ENCODE results near the gene MICAL2. TPM values are rescaled to one million over a fixed set of nuclear protein-coding genes. Genes with fewer than 3 reads are reported as not detected.

Gene MICAL2
- total RNA-seq, 1 donor from 2014 or later: 10.0 TPM

DNA sequence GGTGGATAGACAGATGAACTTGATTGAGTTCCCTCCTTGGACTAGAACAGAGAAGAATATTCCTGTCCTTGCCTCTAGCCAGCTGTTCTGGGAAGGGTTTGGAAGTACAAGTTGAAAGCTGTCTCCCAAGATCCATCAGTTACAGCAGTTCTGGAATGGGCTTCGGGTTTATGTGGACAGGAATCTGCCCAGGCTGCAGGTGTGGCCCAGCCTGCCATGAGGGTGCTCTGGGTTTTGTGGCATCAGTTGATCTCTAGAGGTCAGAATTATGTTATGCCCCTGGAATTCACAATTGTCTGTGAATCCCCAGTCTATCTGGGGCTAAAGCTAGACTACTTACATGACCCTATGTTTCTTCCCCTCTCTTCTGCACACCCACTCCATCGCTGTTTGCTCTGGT is 4.9 kb upstream of the MICAL2 start:
- DNase-seq (ENCODE audit: low spot score, unreplicated experiment): no peak
- Mint-ChIP-seq H3K4me1 (ENCODE audit: low read depth) (peaks cover 10% of the 10 kb centered on the region), H3K4me3 (ENCODE audit: low read depth) (no peak overlapping the region), H3K27me3 (peaks cover 61% of the 10 kb centered on the region), H3K27ac (no peak overlapping the region), H3K9me3 (ENCODE audit: low read depth) (no peaks in the 10 kb centered on the region), H3K36me3 (ENCODE audit: insufficient read depth) (no peaks in the 10 kb centered on the region)
- TF ChIP-seq, protein P1, sequence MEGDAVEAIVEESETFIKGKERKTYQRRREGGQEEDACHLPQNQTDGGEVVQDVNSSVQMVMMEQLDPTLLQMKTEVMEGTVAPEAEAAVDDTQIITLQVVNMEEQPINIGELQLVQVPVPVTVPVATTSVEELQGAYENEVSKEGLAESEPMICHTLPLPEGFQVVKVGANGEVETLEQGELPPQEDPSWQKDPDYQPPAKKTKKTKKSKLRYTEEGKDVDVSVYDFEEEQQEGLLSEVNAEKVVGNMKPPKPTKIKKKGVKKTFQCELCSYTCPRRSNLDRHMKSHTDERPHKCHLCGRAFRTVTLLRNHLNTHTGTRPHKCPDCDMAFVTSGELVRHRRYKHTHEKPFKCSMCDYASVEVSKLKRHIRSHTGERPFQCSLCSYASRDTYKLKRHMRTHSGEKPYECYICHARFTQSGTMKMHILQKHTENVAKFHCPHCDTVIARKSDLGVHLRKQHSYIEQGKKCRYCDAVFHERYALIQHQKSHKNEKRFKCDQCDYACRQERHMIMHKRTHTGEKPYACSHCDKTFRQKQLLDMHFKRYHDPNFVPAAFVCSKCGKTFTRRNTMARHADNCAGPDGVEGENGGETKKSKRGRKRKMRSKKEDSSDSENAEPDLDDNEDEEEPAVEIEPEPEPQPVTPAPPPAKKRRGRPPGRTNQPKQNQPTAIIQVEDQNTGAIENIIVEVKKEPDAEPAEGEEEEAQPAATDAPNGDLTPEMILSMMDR (IDR thresholded peaks at IDR 0.05; ENCODE audit: unreplicated experiment): no peak

DNA sequence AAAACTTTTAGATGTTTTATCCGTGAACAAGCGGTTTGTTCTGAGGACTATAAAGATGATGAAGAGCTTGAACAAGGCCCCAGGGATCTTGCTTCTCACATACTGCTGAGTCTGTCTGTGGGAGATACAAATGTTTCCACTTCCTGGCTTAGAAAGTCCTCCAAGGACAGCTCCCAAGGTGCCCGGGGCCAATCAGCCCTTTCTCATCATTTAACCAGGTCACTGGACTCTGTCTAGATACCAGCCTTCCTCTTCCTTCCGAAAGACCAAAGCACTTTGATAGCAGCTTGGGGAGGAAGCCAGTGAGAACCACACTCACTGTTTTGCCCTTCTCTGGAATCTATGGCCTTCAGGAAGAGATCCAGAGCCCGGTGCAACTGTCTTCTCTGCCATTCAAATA is 4.3 kb upstream of the MICAL2 start:
- H3K27ac Mint-ChIP-seq: no peak overlapping the region
- no peak overlapping the region for H3K4me3 Mint-ChIP-seq (ENCODE audit: low read depth)
- no peak for DNase-seq (ENCODE audit: low spot score, unreplicated experiment)
- H3K9me3 Mint-ChIP-seq (ENCODE audit: low read depth): no peaks in the 10 kb centered on the region
- no peaks in the 10 kb centered on the region for H3K36me3 Mint-ChIP-seq (ENCODE audit: insufficient read depth)
- H3K4me1 Mint-ChIP-seq (ENCODE audit: low read depth): peaks cover 10% of the 10 kb centered on the region
- TF ChIP-seq, protein P1 (IDR thresholded peaks at IDR 0.05; ENCODE audit: unreplicated experiment): no peak
- peaks cover 60% of the 10 kb centered on the region for H3K27me3 Mint-ChIP-seq

DNA sequence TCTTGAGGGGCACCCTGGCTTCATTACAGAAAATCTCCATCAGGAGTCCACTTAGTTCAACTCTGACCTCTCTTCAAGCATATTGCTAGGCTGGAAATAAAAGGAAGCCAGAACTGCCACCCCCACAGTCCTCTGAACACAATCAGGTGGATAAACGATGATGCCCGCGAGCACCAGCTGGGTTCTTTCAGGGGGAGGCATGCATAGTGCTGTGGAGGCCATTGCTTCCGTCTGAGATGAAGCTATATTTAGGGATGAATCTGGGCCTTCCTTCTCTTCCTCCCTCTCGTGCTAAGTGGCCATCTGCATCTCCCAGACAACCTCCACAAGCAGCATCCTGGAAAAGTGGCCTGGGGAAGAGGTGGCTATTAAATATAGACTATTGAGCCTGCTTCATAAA is 3.9 kb upstream of the MICAL2 start:
- Mint-ChIP-seq H3K27ac (no peak overlapping the region), H3K4me1 (ENCODE audit: low read depth) (peaks cover 7% of the 10 kb centered on the region), H3K36me3 (ENCODE audit: insufficient read depth) (no peaks in the 10 kb centered on the region), H3K9me3 (ENCODE audit: low read depth) (no peaks in the 10 kb centered on the region), H3K27me3 (peaks cover 61% of the 10 kb centered on the region), H3K4me3 (ENCODE audit: low read depth) (no peak overlapping the region)
- TF ChIP-seq, protein P1 (IDR thresholded peaks at IDR 0.05; ENCODE audit: unreplicated experiment): no peak
- DNase-seq (ENCODE audit: low spot score, unreplicated experiment): no peak

DNA sequence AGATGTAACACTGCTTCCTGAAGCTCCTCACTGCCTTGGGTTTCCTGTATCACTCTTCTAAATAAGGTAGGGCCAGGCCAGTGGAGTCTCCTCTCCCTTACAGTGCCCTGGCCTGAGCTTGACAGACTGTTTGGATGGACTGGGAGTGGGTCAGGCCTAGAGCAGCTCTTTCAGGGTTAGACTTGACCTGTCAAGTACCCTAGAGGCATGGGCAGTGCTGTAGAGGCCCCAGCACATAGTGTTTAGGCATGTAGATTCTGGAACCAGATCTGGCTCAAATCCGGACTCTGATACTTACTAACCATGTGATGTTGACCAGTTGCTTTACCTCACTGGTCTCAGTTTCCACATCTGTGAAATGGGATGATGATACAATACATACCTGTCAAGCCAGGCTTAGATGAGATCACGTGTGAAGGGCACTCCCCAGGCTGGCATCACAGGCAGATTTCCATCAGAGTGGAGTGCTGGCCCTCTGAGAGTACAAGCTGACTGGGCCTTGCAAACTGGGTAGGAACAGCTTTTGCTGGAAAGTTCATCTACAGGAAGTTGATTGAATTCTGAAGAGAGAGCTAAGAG is 1.4 kb upstream of the MICAL2 start:
- Mint-ChIP-seq H3K4me1 (ENCODE audit: low read depth) (peaks cover 5% of the 10 kb centered on the region), H3K36me3 (ENCODE audit: insufficient read depth) (no peaks in the 10 kb centered on the region), H3K4me3 (ENCODE audit: low read depth) (no peak overlapping the region), H3K9me3 (ENCODE audit: low read depth) (no peaks in the 10 kb centered on the region), H3K27ac (no peak overlapping the region), H3K27me3 (peaks cover 66% of the 10 kb centered on the region)
- DNase-seq (ENCODE audit: low spot score, unreplicated experiment): no peak
- TF ChIP-seq, protein P1 (IDR thresholded peaks at IDR 0.05; ENCODE audit: unreplicated experiment): no peak

DNA sequence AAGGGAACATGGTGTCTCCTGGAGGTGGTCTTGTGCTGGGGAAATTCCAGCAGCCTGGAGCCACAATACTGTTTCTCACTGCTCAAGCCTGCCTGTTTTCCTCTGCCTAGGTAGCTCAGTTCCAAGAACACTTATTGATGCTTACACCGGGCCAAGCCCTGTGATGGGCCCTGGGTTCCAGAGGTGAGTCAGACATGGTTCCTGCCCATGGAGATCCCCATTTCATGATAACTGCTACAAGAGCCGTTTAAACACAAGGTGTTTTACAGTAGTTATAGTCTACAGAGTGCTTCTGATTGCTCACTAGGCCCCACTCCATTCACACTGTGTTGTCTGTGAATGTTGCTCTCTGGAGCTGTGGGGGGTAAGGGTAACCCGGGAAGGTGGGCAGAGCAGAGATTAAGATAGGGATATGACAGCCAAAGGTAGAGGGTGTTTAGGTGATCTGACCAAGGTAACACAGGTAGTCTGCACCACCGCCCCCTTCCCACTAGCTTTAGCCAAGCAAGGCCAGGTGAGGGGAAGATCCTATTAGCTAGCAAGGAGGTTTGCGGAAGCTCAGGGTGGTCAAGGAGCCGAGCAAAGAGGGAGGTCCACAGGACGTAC is 696 bp upstream of the MICAL2 start:
- no peaks in the 10 kb centered on the region for H3K36me3 Mint-ChIP-seq (ENCODE audit: insufficient read depth)
- peaks cover 8% of the 10 kb centered on the region for H3K4me1 Mint-ChIP-seq (ENCODE audit: low read depth)
- DNase-seq (ENCODE audit: low spot score, unreplicated experiment): no peak
- TF ChIP-seq, protein P1 (IDR thresholded peaks at IDR 0.05; ENCODE audit: unreplicated experiment): no peak
- peaks cover 66% of the 10 kb centered on the region for H3K27me3 Mint-ChIP-seq
- H3K9me3 Mint-ChIP-seq (ENCODE audit: low read depth): no peaks in the 10 kb centered on the region
- H3K4me3 Mint-ChIP-seq (ENCODE audit: low read depth): peak overlapping the region; percentile 68
- H3K27ac Mint-ChIP-seq: peak overlapping the region; percentile 51
